Fibroblast of villous mesenchyme (primary cell): ENCODE measurements around the gene PSEN2. TPM values are rescaled to one million over a fixed set of nuclear protein-coding genes. Genes with fewer than 3 reads are reported as not detected.

Experiments
- DNase-seq: peaks from one replicate; pipeline ENCODE4 v3.0.0-alpha.2; 2010; ENCODE audit warnings: low read depth
- H3K4me3 ChIP-seq: 2 replicates; pipeline ENCODE4 v1.5.1; 2011; ENCODE audit warnings: low read depth, mild to moderate bottlenecking, low read length
- CTCF ChIP-seq: IDR thresholded peaks from 2 replicates; pipeline ENCODE4 v1.5.1; 2012; ENCODE audit warnings: low read depth, mild to moderate bottlenecking, low read length; ENCODE audit not compliant: insufficient read depth
- total RNA-seq: library from RNA; depleted of rRNA; stranded (reverse); fragments of >200 nt; gene quantifications from 2 replicates; pipeline ENCODE4 v1.2.3, GENCODE V29; 2012

The PSEN2 gene
- total RNA-seq, 1 donor: 16.0 TPM

GRCh38 chr1:226942392-226942791 is 72.0 kb downstream of the PSEN2 start:
- no peak for DNase-seq
- no peak overlapping the region for H3K4me3 ChIP-seq
- no peak for TF ChIP-seq CTCF

GRCh38 chr1:226943156-226943555 is 72.7 kb downstream of the PSEN2 start:
- H3K4me3 ChIP-seq: no peak overlapping the region
- no peak for TF ChIP-seq CTCF
- no peak for DNase-seq

GRCh38 chr1:226943927-226944326 is 73.5 kb downstream of the PSEN2 start:
- no peak for TF ChIP-seq CTCF
- no peak overlapping the region for H3K4me3 ChIP-seq
- DNase-seq: no peak

GRCh38 chr1:226945106-226945857 is 74.9 kb downstream of the PSEN2 start:
- no peak overlapping the region for H3K4me3 ChIP-seq
- TF ChIP-seq CTCF: no peak
- DNase-seq: no peak

Other genes with a start within 250 kb of the PSEN2 start
- 2.6 and 4.7 TPM in 2 replicates for gene ITPKB, start 131.3 kb upstream of the PSEN2 start, total RNA-seq
- gene COQ8A, start 69.7 kb downstream of the PSEN2 start, total RNA-seq: 2.3 and 3.0 TPM in 2 replicates